Stimulated activated CD8-positive, alpha-beta memory T cell treated with anti-CD3 and anti-CD28 coated beads, Interleukin-4, amount 100 ng/mL, for 4 hours (primary cell): ENCODE measurements around the gene EMB.
"Not testable (repeated sequence)": the region's sequence is repeated elsewhere in the genome, so short reads cannot be mapped to it uniquely, and the experiment has no call there.

Experiments
- DNase-seq, 2 donors: peaks; one replicate each; pipeline ENCODE4 v3.0.0-alpha.2; 2020; ENCODE audit warnings: low read depth in 2 of 2, low spot score in 1 of 2

Gene EMB

GRCh38 chr5:50440651-50441492 lies at the start of gene EMB:
EMB (minus strand) TSS chr5:50441288; CDS start chr5:50441151, 137 bp downstream.
- DNase-seq: peak; percentile 24 to 64

- not testable (repeated sequence) for DNase-seq
Observed at GRCh38 chr5:50489491-50489890, 48.4 kb upstream of the EMB start.

- not testable (repeated sequence) for DNase-seq
Observed at GRCh38 chr5:50478790-50479189, 37.7 kb upstream of the EMB start.

- no peak for DNase-seq
Observed at GRCh38 chr5:50476549-50476948, 35.5 kb upstream of the EMB start.

- DNase-seq: not testable (repeated sequence)
Observed at GRCh38 chr5:50465015-50465414, 23.9 kb upstream of the EMB start.

GRCh38 chr5:50463726-50464125 lies 22.6 kb upstream of the EMB start:
- no peak for DNase-seq

GRCh38 chr5:50463047-50463446 lies 22.0 kb upstream of the EMB start:
- DNase-seq: no peak

GRCh38 chr5:50462579-50462978 lies 21.5 kb upstream of the EMB start:
- DNase-seq: not testable (repeated sequence)

GRCh38 chr5:50458372-50458771 lies 17.3 kb upstream of the EMB start:
- not testable (repeated sequence) for DNase-seq

- DNase-seq: not testable (repeated sequence)
Observed at GRCh38 chr5:50449241-50449640, 8.2 kb upstream of the EMB start.

- no peak for DNase-seq
Observed at GRCh38 chr5:50447941-50448340, 6.9 kb upstream of the EMB start.

- DNase-seq: no peak
Observed at GRCh38 chr5:50447228-50447627, 6.1 kb upstream of the EMB start.

- no peak for DNase-seq
Observed at GRCh38 chr5:50445296-50445949, 4.3 kb upstream of the EMB start.

GRCh38 chr5:50442559-50443539 lies 1.8 kb upstream of the EMB start:
- not testable (repeated sequence) for DNase-seq

- DNase-seq: no peak
Observed at GRCh38 chr5:50441493-50441955, 436 bp upstream of the EMB start.

GRCh38 chr5:50439221-50439620 lies 1.9 kb downstream of the EMB start:
- DNase-seq: no peak

- DNase-seq: not testable (repeated sequence)
Observed at GRCh38 chr5:50438060-50438459, 3.0 kb downstream of the EMB start.

- DNase-seq: no peak
Observed at GRCh38 chr5:50435168-50435567, 5.9 kb downstream of the EMB start.

GRCh38 chr5:50431133-50431904 lies 9.8 kb downstream of the EMB start:
- not testable (repeated sequence) for DNase-seq

- DNase-seq: not testable (repeated sequence)
Observed at GRCh38 chr5:50423100-50423799, 17.8 kb downstream of the EMB start.
